EH (cell line): ENCODE results near the gene SLCO1B3.

Experiments
- DNase-seq: peaks from one replicate; pipeline ENCODE4 v3.0.0-alpha.2; 2015; ENCODE audit warnings: low read depth

Gene SLCO1B3

GRCh38 chr12:20883288-20883687, 72.8 kb downstream of the SLCO1B3 start:
- DNase-seq: no peak

GRCh38 chr12:20885116-20885515, 74.6 kb downstream of the SLCO1B3 start:
- DNase-seq: no peak

- DNase-seq: no peak
Measured at GRCh38 chr12:20885552-20885951, 75.0 kb downstream of the SLCO1B3 start.

GRCh38 chr12:20917269-20917668, 106.8 kb downstream of the SLCO1B3 start:
- no peak for DNase-seq

- no peak for DNase-seq
Measured at GRCh38 chr12:20917819-20918218, 107.3 kb downstream of the SLCO1B3 start.

GRCh38 chr12:20931894-20932293, 121.4 kb downstream of the SLCO1B3 start:
- no peak for DNase-seq

GRCh38 chr12:20946732-20947131, 136.2 kb downstream of the SLCO1B3 start:
- DNase-seq: no peak

- peak; percentile 13 for DNase-seq
Measured at GRCh38 chr12:20950248-20950647, 139.7 kb downstream of the SLCO1B3 start.

GRCh38 chr12:20963303-20963702, 152.8 kb downstream of the SLCO1B3 start:
- no peak for DNase-seq

GRCh38 chr12:20963762-20964161, 153.3 kb downstream of the SLCO1B3 start:
- DNase-seq: no peak
